SK-N-SH treated with all-trans-retinoic acid at 6 μM for 48 hours (cell line): ENCODE data around the gene UAP1L1.

Experiments used
- ARNTL ChIP-seq: fragments of 450-650 bp; formaldehyde crosslinking; IDR thresholded peaks from 2 replicates; pipeline ENCODE4 v1.5.0; 2020; ENCODE audit warnings: low read depth, mild to moderate bottlenecking, moderate library complexity, borderline replicate concordance
- CSDC2 ChIP-seq: fragments of 250-450 bp; sonication (Bioruptor Pico); IDR thresholded peaks from 2 replicates; pipeline ENCODE4 v1.5.0; 2020; ENCODE audit warnings: mild to moderate bottlenecking, moderate library complexity
- ISL1 ChIP-seq: fragments of 250-450 bp; sonication (Bioruptor Pico); IDR thresholded peaks from 2 replicates; pipeline ENCODE4 v2.1.2; 2022; ENCODE audit warnings: mild to moderate bottlenecking, moderate library complexity
- ZFP30 ChIP-seq: fragments of 450-650 bp; formaldehyde crosslinking; IDR thresholded peaks from 2 replicates; pipeline ENCODE4 v1.5.0; 2022; ENCODE audit warnings: mild to moderate bottlenecking, moderate library complexity

DNA sequence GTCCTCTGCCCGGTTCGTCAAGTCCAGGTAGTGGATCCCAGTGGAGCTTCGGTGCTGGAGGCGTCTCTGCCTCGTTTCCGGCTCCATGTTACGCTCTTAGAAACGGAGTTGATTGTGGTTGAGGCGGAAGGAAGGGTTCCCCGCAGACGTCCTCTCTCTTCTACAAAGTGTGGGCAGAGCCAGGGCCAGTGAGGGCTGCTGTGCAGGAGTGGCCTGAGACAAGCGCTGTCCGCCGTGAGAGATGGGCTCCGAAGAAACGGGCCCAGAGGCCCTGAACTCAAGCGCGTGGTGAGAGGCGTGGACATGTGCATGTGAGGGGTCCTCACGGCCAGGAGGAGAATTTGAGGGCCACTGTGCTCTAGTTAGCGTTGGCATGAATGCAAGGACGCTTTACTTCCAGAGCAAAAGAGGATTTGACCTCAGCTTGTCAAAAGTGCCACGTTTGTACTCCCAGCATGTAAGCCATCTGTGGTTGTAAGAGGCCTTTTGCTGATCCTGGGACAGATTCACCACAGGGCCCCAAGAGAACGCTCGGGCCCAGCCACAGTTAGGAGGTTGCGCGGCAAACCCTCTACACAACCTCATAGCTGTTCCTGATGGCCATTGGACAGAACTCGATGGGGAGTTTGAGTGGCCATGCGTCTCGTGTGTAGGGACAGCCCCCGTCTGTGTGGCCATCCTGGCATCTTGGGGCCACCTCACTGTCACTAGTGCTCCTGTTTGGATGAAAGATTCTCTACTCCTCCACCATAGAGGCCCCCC lies 19.6 kb downstream of the UAP1L1 start:
- TF ChIP-seq CSDC2 (no peak), ZFP30 (CRISPR knock-in tag) (no peak), ARNTL (no peak), ISL1 (no peak)
